HG02981 (cell line): ENCODE measurements around the gene MPST.

Source experiments
- ATAC-seq: cut with Tn5 transposase; IDR thresholded peaks from one replicate; pipeline ENCODE4 v1.9.1; 2021; ENCODE audit warnings: mild to moderate bottlenecking, moderate library complexity; ENCODE audit not compliant: unreplicated experiment

Gene MPST

GRCh38 chr22:37021710-37022482 is 2.4 kb downstream of the MPST start:
- ATAC-seq = no peak

GRCh38 chr22:37022483-37023337 is 3.2 kb downstream of the MPST start:
- ATAC-seq = no peak

- ATAC-seq = no peak
These were observed 4.3 kb downstream of the MPST start for GRCh38 chr22:37023743-37024338.

- ATAC-seq = no peak
These were observed 5.0 kb downstream of the MPST start for GRCh38 chr22:37024339-37025157.

- no peak for ATAC-seq
These were observed 6.0 kb downstream of the MPST start for GRCh38 chr22:37025500-37026070.

- ATAC-seq = no peak
These were observed 6.8 kb downstream of the MPST start for GRCh38 chr22:37026325-37026724.

GRCh38 chr22:37027556-37027955 is 8.0 kb downstream of the MPST start:
- no peak for ATAC-seq

- no peak for ATAC-seq
These were observed 9.4 kb downstream of the MPST start for GRCh38 chr22:37028692-37029674.

GRCh38 chr22:37030560-37031281 is 11.2 kb downstream of the MPST start:
- ATAC-seq = no peak

GRCh38 chr22:37032134-37032534 is 12.6 kb downstream of the MPST start:
- ATAC-seq = no peak

- ATAC-seq = no peak
These were observed 13.3 kb downstream of the MPST start for GRCh38 chr22:37032535-37033460.

GRCh38 chr22:37033605-37034430 is 14.3 kb downstream of the MPST start:
- ATAC-seq = no peak

GRCh38 chr22:37036655-37037377 is 17.3 kb downstream of the MPST start:
- no peak for ATAC-seq

- ATAC-seq = no peak
These were observed 18.1 kb downstream of the MPST start for GRCh38 chr22:37037669-37038068.

- ATAC-seq = no peak
These were observed 19.9 kb downstream of the MPST start for GRCh38 chr22:37039466-37039865.

GRCh38 chr22:37043209-37043827 is 23.8 kb downstream of the MPST start:
- no peak for ATAC-seq
